Thyroid gland (tissue), 4 donors: Measurements from ENCODE around the gene BMPR1B. TPM values are rescaled to one million over a fixed set of nuclear protein-coding genes. Genes with fewer than 3 reads are reported as not detected.

ENCODE experiments used
- DNase-seq, 2 donors: peaks; one replicate each; pipeline ENCODE4 v3.0.0-alpha.2; 2019
- H3K27ac ChIP-seq, 3 donors: fragments of 200-600 bp; sonication (generic); 1 replicate in 2 of 3; 2 replicates in 1 of 3; pipeline ENCODE4 v1.5.1; 2016 to 2019; ENCODE audit warnings: mild to moderate bottlenecking in 1 of 3, moderate library complexity in 1 of 3
- H3K27me3 ChIP-seq: fragments of 200-600 bp; sonication (generic); one replicate; pipeline ENCODE4 v1.5.1; 2019
- H3K36me3 ChIP-seq, 2 donors: fragments of 200-600 bp; sonication (generic); one replicate each; pipeline ENCODE4 v1.5.1; 2016 to 2019
- H3K4me1 ChIP-seq, 2 donors: fragments of 200-600 bp; sonication (generic); one replicate each; pipeline ENCODE4 v1.5.1; 2017 to 2019
- H3K4me3 ChIP-seq, 3 donors: fragments of 200-600 bp; sonication (generic); replicated peaks in 1 of 3; 1 replicate in 2 of 3; 2 replicates in 1 of 3; pipeline ENCODE4 v1.5.1; 2016; ENCODE audit warnings: mild to moderate bottlenecking in 1 of 3
- H3K9me3 ChIP-seq: fragments of 200-600 bp; sonication (generic); one replicate; pipeline ENCODE4 v1.5.1; 2017
- CTCF ChIP-seq, 6 experiments: fragments of 200-600 bp in 3 of 6; fragments of 450-650 bp in 3 of 6; sonication (generic) in 3 of 6; IDR thresholded peaks; one replicate each; pipeline ENCODE4 v1.5.1; 2016 to 2019; ENCODE audit warnings: antibody characterized with exemption in 6 of 6, mild to moderate bottlenecking in 2 of 6, inconsistent platforms in 1 of 6, moderate library complexity in 1 of 6
- POLR2A ChIP-seq, 2 donors: fragments of 450-650 bp; IDR thresholded peaks; one replicate each; pipeline ENCODE4 v1.6.1; 2017; ENCODE audit warnings: antibody characterized with exemption in 2 of 2, mild to moderate bottlenecking in 2 of 2, moderate library complexity in 1 of 2
- WGBS, 2 donors: methylation state at CpG; one replicate each; pipeline ENCODE4 v1.1.5; 2017; 5-methylcytosine and 5-hydroxymethylcytosine counted together
- intact Hi-C: fragments of 100-400 bp; cut with DNase I; formaldehyde crosslinking; loops from one replicate; pipeline ENCODE4 v1.15.1; 2023
- total RNA-seq, 4 donors: library from RNA; depleted of rRNA; stranded (reverse); fragments of >200 nt; gene quantifications; one replicate each; pipeline ENCODE4 v1.2.3, GENCODE V29; 2016

The BMPR1B gene
- total RNA-seq, 4 donors from 2014 or later = 0.49 to 0.89 (median 0.76) TPM

- WGBS, 2 donors = 80 to 93% methylated on average over 2 of the region's 2 CpGs
- no peaks in the 10 kb centered on the region for H3K4me1 ChIP-seq
Measured at GRCh38 chr4:94721310-94721709, 36.4 kb upstream of the BMPR1B start.

GRCh38 chr4:94722270-94722669, 35.5 kb upstream of the BMPR1B start:
- no peaks in the 10 kb centered on the region for H3K4me1 ChIP-seq
- WGBS, 2 donors = 85 to 87% methylated on average over 2 of the region's 2 CpGs
- no peaks in the 10 kb centered on the region for H3K27me3 ChIP-seq
- H3K9me3 ChIP-seq = no peaks in the 10 kb centered on the region
- no peaks in the 10 kb centered on the region for H3K36me3 ChIP-seq
- intact Hi-C loops = no loop called here
- no peak overlapping the region for H3K4me3 ChIP-seq
- no peak overlapping the region for H3K27ac ChIP-seq
- DNase-seq = no peak
- TF ChIP-seq CTCF (IDR thresholded peaks at IDR 0.05) (no peak), POLR2A (IDR thresholded peaks at IDR 0.05) (no peak)

More at GRCh38 chr4:94721310-94721709, 36.4 kb upstream of the BMPR1B start:
- no peak for DNase-seq
- Histone ChIP-seq H3K9me3 (no peaks in the 10 kb centered on the region), H3K27me3 (no peaks in the 10 kb centered on the region), H3K4me3 (no peak overlapping the region), H3K27ac (no peak overlapping the region), H3K36me3 (no peaks in the 10 kb centered on the region)
- TF ChIP-seq POLR2A (IDR thresholded peaks at IDR 0.05) (no peak), CTCF (IDR thresholded peaks at IDR 0.05) (no peak)
- intact Hi-C loops = no loop called here

GRCh38 chr4:94722748-94723147, 35.0 kb upstream of the BMPR1B start:
- no peak for TF ChIP-seq POLR2A (IDR thresholded peaks at IDR 0.05)
- no peak for TF ChIP-seq CTCF (IDR thresholded peaks at IDR 0.05)
- Histone ChIP-seq H3K36me3 (no peaks in the 10 kb centered on the region), H3K27ac (no peak overlapping the region), H3K4me1 (no peaks in the 10 kb centered on the region), H3K4me3 (no peak overlapping the region), H3K9me3 (no peaks in the 10 kb centered on the region), H3K27me3 (no peaks in the 10 kb centered on the region)
- no peak for DNase-seq
- 22 to 29% methylated on average over 2 of the region's 2 CpGs for WGBS, 2 donors
- intact Hi-C loops = no loop called here

GRCh38 chr4:94724016-94724790, 33.6 kb upstream of the BMPR1B start:
- WGBS, 2 donors = 89 to 94% methylated on average over 3 of the region's 3 CpGs
- Histone ChIP-seq H3K4me3 (no peak overlapping the region), H3K27ac (no peak overlapping the region), H3K36me3 (no peaks in the 10 kb centered on the region), H3K9me3 (no peaks in the 10 kb centered on the region), H3K27me3 (no peaks in the 10 kb centered on the region), H3K4me1 (no peaks in the 10 kb centered on the region)
- TF ChIP-seq CTCF (IDR thresholded peaks at IDR 0.05) (no peak), POLR2A (IDR thresholded peaks at IDR 0.05) (no peak)
- intact Hi-C loops = no loop called here
- no peak for DNase-seq

GRCh38 chr4:94726524-94727123, 31.1 kb upstream of the BMPR1B start:
- H3K27me3 ChIP-seq = no peaks in the 10 kb centered on the region
- intact Hi-C loops = no loop called here
- 58 to 60% methylated on average over 1 of the region's 1 CpG for WGBS, 2 donors
- H3K4me1 ChIP-seq = no peaks in the 10 kb centered on the region
- H3K27ac ChIP-seq = no peak overlapping the region
- H3K4me3 ChIP-seq = no peak overlapping the region
- no peaks in the 10 kb centered on the region for H3K36me3 ChIP-seq
- H3K9me3 ChIP-seq = no peaks in the 10 kb centered on the region
- DNase-seq = no peak
- TF ChIP-seq CTCF (IDR thresholded peaks at IDR 0.05) = no peak
- no peak for TF ChIP-seq POLR2A (IDR thresholded peaks at IDR 0.05)
